HG03460 (cell line): Measurements from ENCODE around the gene CDCA4.

ENCODE experiments used
- ATAC-seq: cut with Tn5 transposase; IDR thresholded peaks from one replicate; pipeline ENCODE4 v1.9.1; 2021; ENCODE audit not compliant: unreplicated experiment

Gene CDCA4

DNA sequence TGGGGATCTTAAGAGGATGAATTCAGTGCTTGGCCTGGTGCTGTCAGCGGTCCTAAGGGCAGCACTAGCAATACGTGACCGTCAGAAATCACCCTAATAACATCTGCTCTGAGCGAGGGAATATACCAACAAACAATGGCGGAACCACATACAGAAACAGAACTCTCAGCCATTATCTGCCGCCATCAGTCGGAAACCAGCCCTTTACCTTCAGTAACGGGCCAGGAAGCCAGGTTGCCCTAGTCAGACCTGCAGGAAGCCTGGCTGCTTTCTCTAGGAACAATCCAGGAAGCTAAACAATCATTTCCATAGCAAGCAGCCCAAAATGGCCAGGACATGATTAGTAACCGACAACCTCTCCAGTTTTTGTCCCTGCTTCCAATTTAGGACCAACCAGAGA is 5.6 kb downstream of the CDCA4 start:
- ATAC-seq: no peak

GRCh38 chr14:105014631-105015030 is 6.3 kb downstream of the CDCA4 start:
- no peak for ATAC-seq

- no peak for ATAC-seq
Measured at GRCh38 chr14:105014032-105014431, 6.9 kb downstream of the CDCA4 start.

DNA sequence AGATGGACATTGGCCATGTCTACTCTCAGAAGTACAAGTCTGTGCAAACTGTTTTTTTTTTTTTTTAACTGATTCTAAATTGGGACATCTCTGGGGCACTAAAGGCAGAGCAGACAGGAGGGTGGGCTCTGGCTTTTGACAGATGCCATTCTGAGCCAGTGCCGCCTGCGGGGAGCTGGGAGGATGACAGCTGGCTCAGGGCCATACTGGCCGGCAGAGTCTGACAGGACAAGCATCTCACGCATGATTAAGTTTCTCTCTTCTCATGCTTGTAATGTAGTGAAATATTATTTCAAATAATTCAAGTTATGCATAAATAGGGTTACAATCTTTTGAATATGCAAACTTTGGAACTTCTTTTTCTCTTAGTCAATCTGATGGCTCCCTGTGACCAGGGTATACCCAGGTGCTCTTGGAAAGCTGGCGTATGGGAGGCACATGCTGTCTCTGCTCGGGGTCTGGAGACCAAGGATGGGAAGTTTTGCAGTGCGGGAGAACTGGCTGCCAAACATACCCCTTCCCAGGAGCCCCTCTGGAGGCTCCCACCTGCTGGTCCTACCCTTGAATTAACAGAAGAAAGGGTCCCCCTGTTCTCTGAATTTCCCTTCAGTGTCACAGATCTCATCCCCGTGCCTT is 7.6 kb downstream of the CDCA4 start:
- ATAC-seq: no peak

GRCh38 chr14:105012171-105012985 is 8.5 kb downstream of the CDCA4 start:
- no peak for ATAC-seq

GRCh38 chr14:105011312-105011990 is 9.4 kb downstream of the CDCA4 start:
- ATAC-seq: no peak

DNA sequence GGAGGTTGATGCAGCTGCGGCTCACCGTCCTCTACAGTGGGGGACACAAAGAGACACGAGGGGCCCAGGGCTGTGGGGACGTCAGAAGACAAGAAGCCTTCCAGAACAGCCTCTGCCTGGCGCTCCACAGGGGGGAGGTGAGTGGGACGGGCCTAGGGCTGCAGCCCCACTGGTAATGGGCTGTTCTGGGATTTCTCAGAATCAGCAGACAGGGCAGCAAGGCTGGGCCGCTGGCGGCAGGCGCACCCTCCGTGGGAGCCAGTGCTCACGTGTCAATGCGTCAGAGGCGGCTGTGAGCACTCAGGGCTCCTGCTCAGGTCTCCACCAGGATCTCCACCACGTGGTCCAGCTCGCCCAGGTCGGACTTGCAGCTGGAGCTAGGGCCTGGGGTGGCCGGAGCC is 10.0 kb downstream of the CDCA4 start:
- ATAC-seq: no peak

DNA sequence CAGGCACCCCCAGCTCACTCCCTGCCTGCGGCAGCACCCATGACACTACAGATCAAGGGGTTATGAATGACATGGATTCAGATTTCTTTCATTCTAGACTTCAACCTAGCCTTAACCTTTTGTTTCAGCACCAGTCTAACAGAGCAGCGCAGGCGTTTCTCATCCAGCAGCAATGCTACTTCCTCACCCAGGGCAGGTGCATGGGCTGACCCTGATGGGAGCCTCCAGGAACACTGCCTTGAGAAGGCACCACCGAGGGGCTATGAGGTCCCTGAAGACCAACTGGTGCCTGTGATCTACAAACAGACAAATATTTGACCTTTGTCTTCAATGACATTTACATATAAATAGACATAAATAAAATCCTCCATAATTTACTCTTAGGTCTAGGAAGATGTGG is 10.8 kb downstream of the CDCA4 start:
- ATAC-seq: no peak

DNA sequence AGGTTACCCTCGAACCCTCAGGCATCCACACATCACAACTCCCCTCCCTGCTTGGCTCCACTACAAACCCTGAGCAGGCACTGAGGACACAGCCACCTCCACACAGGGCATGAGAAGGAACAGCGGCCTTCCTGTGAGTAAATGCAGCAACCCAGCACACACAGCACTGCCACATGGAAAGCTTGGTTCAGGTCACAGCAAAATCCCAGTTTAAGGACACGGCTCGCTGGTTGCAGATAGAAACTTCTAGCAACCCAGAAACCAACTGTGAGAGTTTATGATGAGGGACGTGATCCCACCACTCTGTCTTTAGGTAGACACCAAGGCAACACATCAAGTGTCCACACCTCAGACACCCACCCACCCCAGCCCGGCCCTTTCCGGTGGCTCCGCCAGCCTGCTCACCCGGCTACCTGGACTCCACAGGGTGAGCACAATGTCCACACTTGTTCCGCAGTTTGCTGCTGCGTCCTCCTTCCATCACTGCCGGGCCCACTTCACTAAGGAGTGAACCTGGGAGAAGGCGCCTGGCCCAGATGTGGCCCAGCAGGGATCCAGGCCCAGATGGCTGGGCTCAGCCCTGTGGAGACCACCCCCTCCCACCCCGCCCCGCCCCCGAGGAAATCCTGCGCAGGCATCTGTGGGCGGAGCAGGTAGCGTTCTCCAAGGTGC is 13.2 kb downstream of the CDCA4 start:
- ATAC-seq: no peak

DNA sequence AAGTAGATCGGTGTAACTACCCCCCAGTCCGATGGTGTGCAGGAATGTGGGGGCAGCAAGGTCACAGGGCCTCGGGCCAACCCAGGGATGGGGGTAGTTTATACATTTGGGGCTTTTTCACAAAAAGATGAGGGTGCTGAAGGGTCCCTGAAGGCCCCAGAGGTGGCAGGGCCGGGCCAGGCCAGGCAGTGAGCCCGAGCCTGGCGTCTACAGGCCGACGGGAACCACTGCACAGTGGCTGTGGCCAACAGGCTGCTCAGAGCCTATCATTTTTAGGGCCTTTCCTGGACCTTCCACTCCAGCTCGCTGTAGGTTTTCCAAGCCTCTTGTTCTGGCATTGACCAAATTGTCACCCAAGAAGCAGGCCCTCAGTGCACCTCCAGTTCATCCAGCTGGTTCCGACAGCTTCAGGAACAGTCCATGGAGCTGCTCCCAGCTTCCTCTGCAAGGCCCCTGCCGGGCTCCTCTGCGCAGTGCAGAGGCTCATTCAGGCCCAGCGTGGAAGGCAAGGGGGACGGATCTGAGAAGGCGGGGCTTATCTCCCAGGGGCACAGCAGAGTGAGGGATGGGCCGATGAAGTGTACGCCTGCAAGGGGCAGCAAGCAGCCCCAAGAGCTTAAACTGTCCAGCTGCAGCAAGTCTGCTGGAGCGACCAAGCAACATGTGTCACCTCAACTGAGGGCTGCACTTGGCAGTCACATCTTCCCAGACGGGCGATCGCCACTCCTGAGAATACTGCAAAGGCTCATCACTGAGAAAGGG is 13.9 kb downstream of the CDCA4 start:
- no peak for ATAC-seq

GRCh38 chr14:105005929-105006830 is 14.7 kb downstream of the CDCA4 start:
- no peak for ATAC-seq

DNA sequence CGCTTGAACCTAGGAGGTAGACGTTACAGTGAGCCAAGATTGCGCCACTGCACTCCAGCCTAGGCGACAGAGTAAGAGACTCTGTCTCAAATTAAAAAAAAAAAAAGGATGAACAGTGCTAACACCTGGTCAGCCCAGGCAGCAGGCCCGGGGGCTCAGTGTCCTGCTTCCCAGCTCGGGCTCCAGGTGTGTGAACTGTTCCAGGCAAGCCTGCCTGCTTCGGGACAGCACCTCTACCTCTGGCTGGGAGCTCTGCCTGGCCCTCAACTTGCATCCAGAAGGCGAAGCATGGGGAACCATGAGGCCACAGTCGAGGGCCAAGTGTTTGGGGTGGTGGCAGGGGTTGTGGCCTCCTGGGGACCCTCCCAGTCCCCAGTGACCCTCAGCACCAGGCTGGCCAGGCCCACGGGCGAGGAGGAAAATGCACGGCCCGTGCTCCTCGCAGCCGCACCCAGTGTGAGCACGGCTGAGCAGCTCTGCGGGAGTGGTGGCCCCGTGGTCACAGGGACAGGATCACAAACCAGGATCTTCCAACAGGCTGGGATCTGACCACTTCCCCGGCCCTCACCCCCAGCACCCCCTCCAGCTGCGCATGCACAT is 15.5 kb downstream of the CDCA4 start:
- ATAC-seq: no peak

DNA sequence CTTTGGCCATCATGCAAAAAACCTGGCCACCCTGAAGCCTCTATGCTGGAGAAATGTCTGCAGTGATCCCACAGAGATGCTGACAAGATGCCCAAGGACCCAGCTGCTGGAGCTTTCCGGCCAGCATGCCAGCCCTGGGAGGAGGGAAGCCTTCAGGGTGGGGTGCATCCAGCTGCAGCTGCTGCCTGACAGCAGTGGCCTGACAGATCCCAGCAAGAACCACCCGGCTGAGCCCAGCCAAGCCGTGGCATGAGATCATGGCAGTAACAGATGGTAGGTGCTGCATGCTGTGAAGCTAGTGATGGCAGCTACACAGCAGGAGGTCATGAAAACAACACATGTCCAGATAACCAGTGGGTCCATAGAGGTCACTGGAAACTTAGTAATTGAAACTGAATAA is 21.5 kb downstream of the CDCA4 start:
- no peak for ATAC-seq

DNA sequence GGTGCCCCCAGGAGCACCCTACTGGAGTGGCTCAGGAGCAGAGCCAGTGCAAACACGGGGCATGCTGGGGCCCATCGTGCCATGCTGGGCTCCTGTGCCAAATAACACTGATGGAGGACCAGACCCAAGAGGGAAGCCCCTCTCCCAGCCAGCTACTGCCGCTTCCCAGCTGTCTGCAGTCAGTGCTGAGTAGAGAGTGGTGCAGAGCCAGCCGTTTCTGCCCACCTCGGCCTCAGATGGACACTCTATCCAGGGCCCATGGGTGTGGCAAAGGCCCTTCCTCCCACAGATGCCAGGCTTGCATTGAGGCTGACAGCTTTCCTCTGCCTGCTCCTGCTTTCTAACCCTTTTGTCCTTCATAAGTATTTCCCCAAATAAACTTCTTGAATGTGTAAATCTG is 22.1 kb downstream of the CDCA4 start:
- no peak for ATAC-seq

- no peak for ATAC-seq
Measured at GRCh38 chr14:104996483-104996882, 24.4 kb downstream of the CDCA4 start.

- ATAC-seq: no peak
Measured at GRCh38 chr14:104996032-104996431, 24.9 kb downstream of the CDCA4 start.

DNA sequence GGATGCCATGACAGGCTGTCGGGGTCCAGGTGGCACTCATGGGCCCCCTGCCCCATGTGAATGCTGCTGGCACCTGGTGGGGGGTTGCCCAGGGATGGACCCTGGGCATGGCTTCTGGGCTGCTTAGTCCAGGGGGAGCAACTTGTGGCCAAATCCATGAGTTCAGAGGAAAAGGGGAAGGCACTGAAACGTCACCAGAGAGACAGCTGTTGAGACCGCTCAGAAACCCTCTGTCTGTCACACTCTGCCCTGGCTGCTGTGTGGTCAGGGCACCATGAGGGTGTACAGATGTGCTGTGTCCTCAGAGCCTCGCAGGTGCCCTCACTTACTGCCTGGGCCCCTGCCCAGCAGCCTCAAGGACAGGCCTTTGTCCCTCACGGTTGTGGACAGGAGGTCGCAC is 25.9 kb downstream of the CDCA4 start:
- ATAC-seq: no peak

DNA sequence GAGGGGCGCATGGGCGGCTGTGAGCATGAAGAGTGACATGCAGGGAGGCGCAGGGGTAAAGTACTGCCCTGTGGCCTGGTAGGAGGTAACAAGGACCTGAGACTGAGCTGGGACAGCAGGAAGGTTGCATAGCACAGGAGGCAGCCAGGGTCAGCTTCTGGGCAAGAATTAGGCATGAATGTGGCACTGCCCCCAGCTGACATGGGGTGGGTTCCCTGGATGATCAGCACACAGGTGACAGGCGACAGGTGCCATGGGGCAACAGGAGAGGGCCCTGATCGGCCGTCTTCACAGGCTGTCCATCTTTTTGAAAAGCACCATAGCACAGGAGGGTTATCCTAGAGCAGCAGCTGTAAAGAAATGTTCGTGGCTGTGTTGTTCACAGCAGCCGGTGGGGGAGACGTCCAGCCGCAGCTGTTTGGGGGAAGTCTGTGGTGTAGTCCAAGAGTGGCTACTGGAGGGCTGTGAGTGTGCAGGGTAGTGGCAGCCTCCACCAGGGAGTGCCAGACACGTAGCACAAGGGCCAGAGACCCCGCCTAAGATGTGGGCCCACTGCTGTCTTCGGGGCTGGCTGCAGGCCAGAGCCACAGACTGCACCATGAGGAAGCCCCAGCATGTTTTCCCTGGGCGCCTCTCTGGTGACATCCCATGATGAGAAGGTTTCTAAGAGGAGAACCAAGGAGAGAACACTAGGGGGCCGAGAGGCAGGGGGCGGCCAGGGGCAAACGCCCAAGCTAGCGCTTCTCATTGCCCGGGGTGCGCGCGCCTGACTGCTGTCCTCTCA is 26.9 kb downstream of the CDCA4 start:
- ATAC-seq: no peak

DNA sequence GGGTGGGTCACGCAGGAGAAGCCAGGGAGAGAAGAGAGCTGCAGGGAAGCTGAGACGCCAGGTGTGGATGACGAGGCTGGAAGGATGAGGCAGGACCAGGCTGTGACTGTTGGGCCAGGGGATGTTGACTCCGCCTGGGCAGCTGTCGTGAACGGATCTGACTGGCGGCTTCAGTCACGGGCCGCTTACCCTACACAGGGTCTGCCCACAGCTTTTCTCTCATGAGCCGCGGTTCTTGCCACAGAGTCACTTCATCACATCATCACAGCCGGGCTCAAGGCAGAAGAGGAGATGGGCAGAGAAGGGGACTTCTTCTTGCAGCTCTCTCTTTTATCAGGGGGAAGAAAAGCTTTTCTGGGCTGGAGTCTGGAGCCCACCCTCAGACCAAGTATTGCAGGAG is 27.6 kb downstream of the CDCA4 start:
- no peak for ATAC-seq
